Bronchial epithelial cell (primary cell): ENCODE data around the gene DUSP22. TPM values are rescaled to one million over a fixed set of nuclear protein-coding genes. Genes with fewer than 3 reads are reported as not detected.

Experiments
- DNase-seq: peaks from one replicate; pipeline ENCODE4 v3.0.0-alpha.2; 2010; ENCODE audit warnings: low read depth
- FAIRE-seq: peaks from 2 replicates; lab custom pipeline; 2011; peaks lifted over from hg19 to GRCh38; lab: Jason Lieb, UNC
- H3K27me3 ChIP-seq: 2 replicates; pipeline ENCODE4 v1.5.1; 2011; ENCODE audit warnings: low read length; ENCODE audit not compliant: control insufficient read depth, insufficient read depth
- H3K36me3 ChIP-seq: 2 replicates; pipeline ENCODE4 v1.5.1; 2011; ENCODE audit warnings: low read length; ENCODE audit not compliant: control insufficient read depth, insufficient read depth
- H3K4me3 ChIP-seq: 2 replicates; pipeline ENCODE4 v1.5.1; 2011; ENCODE audit warnings: mild to moderate bottlenecking, low read depth, low read length, control low read depth
- CTCF ChIP-seq: IDR thresholded peaks from 2 replicates; pipeline ENCODE4 v1.5.1; 2011; ENCODE audit warnings: mild to moderate bottlenecking, moderate library complexity, low read length, control low read depth, inconsistent platforms; ENCODE audit not compliant: insufficient read depth, severe bottlenecking
- total RNA-seq: library from RNA; depleted of rRNA; stranded (reverse); fragments of >200 nt; gene quantifications from 2 replicates; pipeline ENCODE4 v1.2.1, GENCODE V29; 2014

DUSP22 gene
- total RNA-seq, 1 donor from 2014 or later: 33.7 TPM

GRCh38 chr6:363909-364308, 71.6 kb downstream of the DUSP22 start:
- no peak for TF ChIP-seq CTCF
- no peak for FAIRE-seq
- H3K36me3 ChIP-seq: no peaks in the 10 kb centered on the region
- DNase-seq: no peak
- H3K27me3 ChIP-seq: no peaks in the 10 kb centered on the region
- H3K4me3 ChIP-seq: no peak overlapping the region

GRCh38 chr6:364609-365540, 72.6 kb downstream of the DUSP22 start:
- FAIRE-seq (no peak), DNase-seq (no peak)
- no peaks in the 10 kb centered on the region for H3K36me3 ChIP-seq

GRCh38 chr6:365835-366234, 73.5 kb downstream of the DUSP22 start:
- no peaks in the 10 kb centered on the region for H3K27me3 ChIP-seq
- H3K36me3 ChIP-seq: no peaks in the 10 kb centered on the region
- DNase-seq (no peak), FAIRE-seq (no peak)
- no peak overlapping the region for H3K4me3 ChIP-seq
- no peak for TF ChIP-seq CTCF

More at GRCh38 chr6:364609-365540, 72.6 kb downstream of the DUSP22 start:
- no peak for TF ChIP-seq CTCF
- Histone ChIP-seq H3K27me3 (no peaks in the 10 kb centered on the region), H3K4me3 (no peak overlapping the region)

- Histone ChIP-seq H3K36me3 (no peaks in the 10 kb centered on the region), H3K4me3 (no peak overlapping the region), H3K27me3 (no peaks in the 10 kb centered on the region)
- FAIRE-seq: no peak
- no peak for TF ChIP-seq CTCF
- DNase-seq: no peak
Measured at GRCh38 chr6:366389-367297, 74.4 kb downstream of the DUSP22 start.

GRCh38 chr6:367298-367794, 75.1 kb downstream of the DUSP22 start:
- no peak for DNase-seq
- no peak for TF ChIP-seq CTCF

More at GRCh38 chr6:367298-367794, 75.1 kb downstream of the DUSP22 start:
- no peaks in the 10 kb centered on the region for H3K36me3 ChIP-seq
- no peak overlapping the region for H3K4me3 ChIP-seq
- peak; percentile 50 for FAIRE-seq
- H3K27me3 ChIP-seq: no peaks in the 10 kb centered on the region
